KOPT-K1 (cell line): ENCODE measurements around the gene CFL1.

ENCODE experiments used
- H3K27ac ChIP-seq: fragments of 200-600 bp; sonication (generic); 2 replicates; pipeline ENCODE4 v1.5.1; 2016; ENCODE audit warnings: antibody characterized with exemption, mild to moderate bottlenecking, low read depth, low read length; ENCODE audit not compliant: poor library complexity, severe bottlenecking
- H3K36me3 ChIP-seq: fragments of 200-600 bp; sonication (generic); 2 replicates; pipeline ENCODE4 v1.5.1; 2017; ENCODE audit warnings: antibody characterized with exemption, mild to moderate bottlenecking, low read length, moderate library complexity; ENCODE audit not compliant: insufficient read depth
- H3K9me3 ChIP-seq: fragments of 200-600 bp; sonication (generic); 2 replicates; pipeline ENCODE4 v1.5.1; 2017; ENCODE audit warnings: antibody characterized with exemption, low read length, mild to moderate bottlenecking; ENCODE audit not compliant: insufficient read depth, poor library complexity, severe bottlenecking

Gene CFL1

GRCh38 chr11:65817835-65818680 is 39.9 kb downstream of the CFL1 start:
- no peaks in the 10 kb centered on the region for H3K36me3 ChIP-seq
- H3K9me3 ChIP-seq: no peaks in the 10 kb centered on the region
- H3K27ac ChIP-seq: peak overlapping the region; percentile 31

DNA sequence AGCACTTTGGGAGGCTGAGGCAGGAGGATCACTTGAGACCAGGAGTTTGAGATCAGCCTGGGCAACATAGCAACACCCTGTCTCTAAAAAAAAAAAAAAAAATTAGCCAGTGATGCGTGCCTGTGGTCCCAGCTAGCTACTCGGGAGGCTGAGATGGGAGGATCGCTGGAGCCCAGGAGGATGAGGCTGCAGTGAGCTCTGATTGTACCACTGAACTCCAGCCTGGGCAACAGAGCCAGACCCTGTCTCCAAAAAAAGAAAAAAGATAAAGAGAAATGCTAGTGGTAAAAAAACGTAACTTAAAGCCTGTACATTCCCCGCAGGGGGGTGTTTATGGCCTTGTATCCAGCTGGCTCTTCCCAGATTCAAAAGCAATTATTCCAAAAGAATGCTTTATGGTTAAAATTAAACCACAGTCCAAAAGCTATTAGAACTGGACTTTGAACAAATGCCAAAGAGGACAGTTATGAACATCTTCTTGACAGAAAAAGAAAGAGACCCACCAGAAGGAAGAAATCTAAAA is 40.6 kb downstream of the CFL1 start:
- Histone ChIP-seq H3K27ac (no peak overlapping the region), H3K36me3 (no peaks in the 10 kb centered on the region), H3K9me3 (no peaks in the 10 kb centered on the region)

DNA sequence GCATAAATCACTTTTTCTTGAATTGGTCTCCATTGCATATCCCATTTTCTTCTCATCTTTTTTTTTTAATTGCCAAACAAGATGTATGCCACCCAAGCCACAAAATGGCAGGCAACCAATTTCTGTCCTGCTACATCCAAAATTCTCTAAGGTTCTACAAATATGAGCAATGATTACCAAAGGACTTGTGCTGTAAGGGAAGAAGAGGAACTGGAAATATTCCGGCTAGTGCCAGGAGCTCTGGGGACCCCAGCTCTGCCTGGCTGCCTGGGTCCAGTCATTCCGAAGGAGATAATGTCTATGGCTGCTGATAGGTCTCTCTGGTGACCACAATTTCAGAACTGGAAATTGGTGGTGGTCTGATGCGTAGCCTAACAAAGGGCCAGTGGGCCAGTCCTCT is 41.3 kb downstream of the CFL1 start:
- Histone ChIP-seq H3K27ac (no peak overlapping the region), H3K9me3 (no peaks in the 10 kb centered on the region)

GRCh38 chr11:65814986-65815565 is 42.9 kb downstream of the CFL1 start:
- H3K9me3 ChIP-seq: no peaks in the 10 kb centered on the region
- H3K27ac ChIP-seq: no peak overlapping the region
- H3K36me3 ChIP-seq: no peaks in the 10 kb centered on the region

More for the DNA sequence above, 41.3 kb downstream of the CFL1 start:
- no peaks in the 10 kb centered on the region for H3K36me3 ChIP-seq

- H3K9me3 ChIP-seq: no peaks in the 10 kb centered on the region
- no peaks in the 10 kb centered on the region for H3K36me3 ChIP-seq
- H3K27ac ChIP-seq: no peak overlapping the region
Observed at GRCh38 chr11:65814131-65814985, 43.6 kb downstream of the CFL1 start.

- Histone ChIP-seq H3K27ac (no peak overlapping the region), H3K36me3 (no peaks in the 10 kb centered on the region), H3K9me3 (no peaks in the 10 kb centered on the region)
Observed at GRCh38 chr11:65811764-65812475, 46.1 kb downstream of the CFL1 start.

DNA sequence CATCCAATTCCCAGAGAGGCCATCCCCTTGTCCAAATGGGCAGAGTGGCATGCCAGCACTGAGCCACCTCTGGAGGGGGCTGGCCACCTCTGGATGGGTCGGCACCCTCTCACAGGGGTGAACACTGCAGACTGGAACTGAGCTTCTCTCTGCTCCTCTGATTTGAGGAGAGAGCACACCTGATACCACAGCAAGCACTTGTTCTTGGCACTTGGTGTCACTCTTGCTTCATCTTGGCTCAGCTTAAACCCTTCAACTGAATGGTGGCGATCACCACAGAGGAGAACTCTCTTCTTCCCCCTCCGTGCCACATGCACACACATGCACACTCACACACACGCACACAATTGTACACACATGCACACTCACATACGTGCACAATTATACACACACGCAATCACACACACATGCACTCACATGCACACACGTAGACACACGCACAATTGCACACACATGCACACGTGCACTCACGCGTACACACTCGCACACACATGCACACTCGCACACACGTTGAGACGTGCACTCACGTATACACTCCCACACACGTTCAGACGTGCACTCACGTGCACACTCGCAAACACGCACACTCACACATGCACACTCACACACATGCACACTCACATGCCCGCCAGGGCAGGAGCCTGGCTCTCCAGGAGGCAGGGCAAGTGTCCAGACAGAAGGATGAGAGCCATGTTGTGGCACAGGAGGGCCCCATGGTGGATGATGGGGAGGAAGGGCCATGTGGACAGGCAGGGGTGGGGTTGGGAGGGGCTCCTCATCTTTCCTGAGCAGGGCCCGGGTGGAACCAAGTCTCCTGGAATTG is 47.7 kb downstream of the CFL1 start:
- Histone ChIP-seq H3K9me3 (no peaks in the 10 kb centered on the region), H3K36me3 (no peaks in the 10 kb centered on the region), H3K27ac (no peak overlapping the region)

GRCh38 chr11:65809496-65809895 is 48.5 kb downstream of the CFL1 start:
- H3K27ac ChIP-seq: no peak overlapping the region
- H3K36me3 ChIP-seq: no peaks in the 10 kb centered on the region
- no peaks in the 10 kb centered on the region for H3K9me3 ChIP-seq

- no peak overlapping the region for H3K27ac ChIP-seq
- no peaks in the 10 kb centered on the region for H3K9me3 ChIP-seq
- H3K36me3 ChIP-seq: no peaks in the 10 kb centered on the region
Observed at GRCh38 chr11:65808744-65809341, 49.1 kb downstream of the CFL1 start.

DNA sequence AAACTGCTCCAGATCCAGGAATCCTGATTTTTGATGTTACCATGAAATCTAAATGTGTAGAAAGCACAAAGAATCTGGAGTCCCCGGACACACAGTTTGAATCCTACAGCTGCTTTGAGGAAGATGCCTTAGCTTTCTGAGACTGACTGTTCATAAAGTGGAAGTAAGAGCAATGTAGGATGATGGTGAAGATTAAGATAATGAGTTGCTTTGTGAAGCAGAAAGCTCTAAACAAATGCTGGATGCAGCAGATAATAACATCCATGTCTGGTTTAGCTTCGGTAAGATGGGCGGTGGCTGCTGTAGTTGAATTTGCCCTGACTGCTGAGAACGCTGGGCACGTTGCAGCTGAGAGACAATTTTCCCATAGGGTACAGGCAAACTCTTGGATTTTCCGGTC is 51.0 kb downstream of the CFL1 start:
- H3K9me3 ChIP-seq: no peaks in the 10 kb centered on the region
- no peak overlapping the region for H3K27ac ChIP-seq
- H3K36me3 ChIP-seq: no peaks in the 10 kb centered on the region
